ENCODE results near the gene SYCN.

SYCN gene, protein sequence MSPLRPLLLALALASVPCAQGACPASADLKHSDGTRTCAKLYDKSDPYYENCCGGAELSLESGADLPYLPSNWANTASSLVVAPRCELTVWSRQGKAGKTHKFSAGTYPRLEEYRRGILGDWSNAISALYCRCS

DNA sequence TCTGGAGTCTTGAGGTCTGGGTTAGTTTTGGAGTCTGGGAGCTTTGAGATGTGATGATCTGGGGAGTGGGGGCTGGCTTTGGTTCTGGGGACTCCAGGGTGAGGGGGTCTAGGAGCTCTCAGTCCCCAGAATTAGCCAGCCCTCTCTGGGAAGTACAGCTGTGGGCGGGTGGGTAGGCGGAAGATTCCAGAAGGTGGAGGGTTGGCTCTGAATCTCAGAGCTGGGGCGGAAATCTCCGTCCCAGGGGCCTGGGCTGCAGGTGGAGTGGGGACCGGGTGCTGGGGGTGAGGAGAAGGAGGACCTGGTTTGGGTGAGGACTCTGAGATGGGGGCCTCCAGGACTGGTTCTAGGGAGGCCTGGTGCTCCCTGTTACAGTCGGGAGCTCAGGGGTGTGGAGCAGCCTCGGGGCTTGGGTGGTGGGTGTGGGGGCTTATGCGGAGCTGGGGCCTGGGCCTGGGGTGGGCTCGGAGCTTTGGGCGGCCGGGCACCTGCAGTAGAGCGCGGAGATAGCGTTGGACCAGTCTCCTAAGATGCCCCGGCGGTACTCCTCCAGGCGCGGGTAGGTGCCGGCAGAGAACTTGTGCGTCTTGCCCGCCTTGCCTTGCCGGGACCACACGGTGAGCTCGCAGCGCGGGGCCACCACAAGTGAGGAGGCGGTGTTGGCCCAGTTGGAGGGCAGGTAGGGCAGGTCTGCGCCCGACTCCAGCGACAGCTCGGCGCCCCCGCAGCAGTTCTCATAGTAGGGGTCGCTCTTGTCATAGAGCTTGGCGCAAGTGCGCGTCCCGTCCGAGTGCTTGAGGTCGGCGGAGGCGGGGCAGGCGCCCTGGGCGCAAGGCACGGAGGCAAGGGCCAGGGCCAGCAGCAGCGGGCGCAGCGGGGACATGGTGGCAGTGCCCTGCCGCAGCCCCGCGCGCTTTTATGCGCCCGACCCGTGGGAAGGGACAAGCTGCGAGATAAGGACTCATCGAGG is at the start of gene SYCN:
Gene SYCN (minus strand): TSS at position 892 of the 970 bp plus-strand sequence. CDS start 9 bp downstream, at position 883.
- no peak for DNase-seq (ENCODE audit: low read depth)
- TF ChIP-seq, protein P1, sequence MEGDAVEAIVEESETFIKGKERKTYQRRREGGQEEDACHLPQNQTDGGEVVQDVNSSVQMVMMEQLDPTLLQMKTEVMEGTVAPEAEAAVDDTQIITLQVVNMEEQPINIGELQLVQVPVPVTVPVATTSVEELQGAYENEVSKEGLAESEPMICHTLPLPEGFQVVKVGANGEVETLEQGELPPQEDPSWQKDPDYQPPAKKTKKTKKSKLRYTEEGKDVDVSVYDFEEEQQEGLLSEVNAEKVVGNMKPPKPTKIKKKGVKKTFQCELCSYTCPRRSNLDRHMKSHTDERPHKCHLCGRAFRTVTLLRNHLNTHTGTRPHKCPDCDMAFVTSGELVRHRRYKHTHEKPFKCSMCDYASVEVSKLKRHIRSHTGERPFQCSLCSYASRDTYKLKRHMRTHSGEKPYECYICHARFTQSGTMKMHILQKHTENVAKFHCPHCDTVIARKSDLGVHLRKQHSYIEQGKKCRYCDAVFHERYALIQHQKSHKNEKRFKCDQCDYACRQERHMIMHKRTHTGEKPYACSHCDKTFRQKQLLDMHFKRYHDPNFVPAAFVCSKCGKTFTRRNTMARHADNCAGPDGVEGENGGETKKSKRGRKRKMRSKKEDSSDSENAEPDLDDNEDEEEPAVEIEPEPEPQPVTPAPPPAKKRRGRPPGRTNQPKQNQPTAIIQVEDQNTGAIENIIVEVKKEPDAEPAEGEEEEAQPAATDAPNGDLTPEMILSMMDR (conservative IDR thresholded peaks at IDR 0.05; ENCODE audit: low read depth, low read length) = no peak
- H3K4me3 ChIP-seq (ENCODE audit: low read length) = no peak within 1 kb of the TSS

DNA sequence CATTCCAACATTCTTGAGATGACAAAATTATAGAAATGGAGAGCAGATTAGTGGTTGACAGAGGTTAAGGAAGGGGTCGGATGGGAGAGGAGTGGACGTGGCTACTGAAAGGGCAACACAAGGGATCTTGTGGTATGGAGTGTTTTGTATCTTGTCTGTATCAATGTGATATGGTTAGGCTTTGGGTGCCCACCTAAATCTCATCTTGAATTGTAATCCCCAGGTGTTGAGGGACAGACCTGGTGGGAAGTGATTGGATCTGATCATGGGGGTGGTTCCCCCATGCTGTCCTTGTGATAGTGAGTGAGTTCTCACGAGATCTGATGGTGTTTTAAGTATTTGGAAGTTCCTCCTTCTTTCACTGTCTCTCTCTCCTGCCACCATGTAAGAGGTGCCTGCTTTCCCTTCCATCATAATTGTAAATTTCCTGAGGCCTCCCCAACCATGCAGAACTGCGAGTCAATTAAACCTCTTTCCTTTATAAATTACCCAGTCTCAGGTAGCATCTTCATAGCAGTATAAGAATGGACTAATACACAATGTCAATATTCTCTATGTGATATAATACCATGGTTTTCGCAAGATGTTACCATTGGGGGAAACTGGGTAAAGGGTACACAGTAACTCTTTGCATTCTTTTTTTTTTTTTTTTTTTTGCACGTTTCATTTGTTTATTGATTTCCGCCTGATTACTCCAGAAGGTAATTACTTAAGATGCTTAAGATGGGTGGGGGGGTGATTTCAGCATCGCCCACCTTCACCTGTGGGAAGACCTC is 49.5 kb upstream of the SYCN start:
- no peak for DNase-seq (ENCODE audit: low read depth)
- H3K4me3 ChIP-seq (ENCODE audit: low read length) = no peak overlapping the region
- TF ChIP-seq, protein P1 (conservative IDR thresholded peaks at IDR 0.05; ENCODE audit: low read depth, low read length) = no peak

DNA sequence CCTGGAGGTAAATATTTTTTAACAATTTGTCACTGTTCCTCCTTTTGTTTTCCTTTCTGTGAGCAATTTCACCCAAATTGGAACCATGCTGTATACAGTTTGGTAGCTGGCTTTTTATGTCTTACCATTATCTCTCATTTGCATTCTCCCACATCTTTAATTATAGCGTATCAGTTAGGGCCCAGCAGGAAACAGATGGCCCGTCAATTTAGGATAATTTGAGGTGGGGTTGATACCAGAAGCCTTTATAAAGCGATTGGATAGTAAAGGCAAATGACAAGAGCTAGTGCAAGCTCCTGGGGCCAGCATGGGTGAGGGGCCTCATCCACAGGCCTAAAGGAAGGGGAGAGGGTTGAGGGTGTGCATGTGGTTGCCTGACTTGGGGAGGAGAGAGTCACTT is 48.4 kb upstream of the SYCN start:
- DNase-seq (ENCODE audit: low read depth) = no peak
- no peak overlapping the region for H3K4me3 ChIP-seq (ENCODE audit: low read length)
- TF ChIP-seq, protein P1 (conservative IDR thresholded peaks at IDR 0.05; ENCODE audit: low read depth, low read length) = no peak

DNA sequence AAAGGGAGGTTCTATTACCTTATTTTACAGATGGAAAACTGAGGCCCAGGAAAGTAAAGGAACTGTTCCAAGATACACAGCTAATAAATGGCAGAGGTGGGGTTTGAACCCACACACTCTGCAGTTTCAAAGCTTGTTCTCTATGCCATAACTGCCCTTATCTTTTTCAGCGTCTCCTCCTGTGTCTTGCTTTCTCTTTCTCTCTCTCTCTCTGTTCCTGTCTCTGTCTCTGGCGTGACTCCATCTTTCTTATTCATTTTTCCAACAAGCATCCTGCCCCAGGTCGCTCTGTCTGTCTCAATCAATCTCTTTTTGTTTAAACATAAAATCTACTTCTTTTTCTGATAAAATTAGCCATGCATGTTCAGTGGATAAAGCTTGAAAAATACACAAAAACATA is 47.8 kb upstream of the SYCN start:
- H3K4me3 ChIP-seq (ENCODE audit: low read length) = no peak overlapping the region
- no peak for DNase-seq (ENCODE audit: low read depth)
- TF ChIP-seq, protein P1 (conservative IDR thresholded peaks at IDR 0.05; ENCODE audit: low read depth, low read length) = no peak

DNA sequence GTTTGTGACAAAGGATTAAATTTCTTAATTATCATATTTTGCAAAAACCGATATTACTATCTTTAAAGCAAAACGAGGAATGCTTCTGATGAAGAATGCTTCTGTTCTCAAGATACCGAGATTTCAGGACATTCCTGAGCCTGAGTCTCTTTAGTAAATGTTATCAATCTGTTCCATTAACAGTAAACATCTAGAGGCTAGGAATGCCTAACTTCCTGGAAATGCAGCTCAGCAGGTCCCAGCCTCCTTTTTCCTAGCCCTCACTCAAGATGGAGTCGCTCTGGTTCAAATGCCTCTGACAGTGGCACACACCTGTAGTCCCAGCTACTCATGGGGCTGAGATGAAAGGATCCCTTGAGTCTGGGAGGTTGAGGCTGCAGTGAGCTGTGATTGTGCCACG is 47.0 kb upstream of the SYCN start:
- TF ChIP-seq, protein P1 (conservative IDR thresholded peaks at IDR 0.05; ENCODE audit: low read depth, low read length) = no peak

DNA sequence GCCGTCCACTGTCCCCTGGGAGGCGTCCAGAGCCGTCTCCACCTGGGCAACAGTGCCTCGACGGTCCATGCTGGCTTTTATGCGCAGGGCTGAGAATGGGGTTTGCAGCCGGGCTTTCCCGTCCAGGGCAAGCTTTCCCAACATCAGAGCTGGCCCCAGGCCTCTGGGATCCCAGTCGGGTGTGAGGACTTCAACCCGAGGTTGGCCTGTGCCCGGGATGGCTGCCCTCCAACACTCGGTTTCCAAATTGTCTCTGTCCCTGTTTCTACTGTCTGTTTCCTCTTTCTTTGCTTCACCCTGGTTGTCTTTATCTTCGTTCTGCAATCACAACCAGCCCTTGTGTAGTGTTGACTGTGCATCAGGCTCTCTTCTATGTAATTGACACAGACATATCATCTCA is 44.7 kb upstream of the SYCN start, which contains the start of gene IFNL4:
Gene IFNL4 (minus strand): TSS at position 51 of the 400 bp plus-strand sequence.
- DNase-seq (ENCODE audit: low read depth) = no peak
- no peak within 1 kb of the TSS for H3K4me3 ChIP-seq (ENCODE audit: low read length)
- TF ChIP-seq, protein P1 (conservative IDR thresholded peaks at IDR 0.05; ENCODE audit: low read depth, low read length) = no peak

More for the DNA sequence above, 47.0 kb upstream of the SYCN start:
- H3K4me3 ChIP-seq (ENCODE audit: low read length) = no peak overlapping the region
- no peak for DNase-seq (ENCODE audit: low read depth)

Measured in retinal pigment epithelial cell (primary cell).